ENCODE measurements around the gene MACROD2. TPM values are rescaled to one million over a fixed set of nuclear protein-coding genes. Genes with fewer than 3 reads are reported as not detected.

MACROD2 gene
- total and polyA plus RNA-seq, 9 donors, result 3.7 to 25.5 (median 7.8) TPM

DNA sequence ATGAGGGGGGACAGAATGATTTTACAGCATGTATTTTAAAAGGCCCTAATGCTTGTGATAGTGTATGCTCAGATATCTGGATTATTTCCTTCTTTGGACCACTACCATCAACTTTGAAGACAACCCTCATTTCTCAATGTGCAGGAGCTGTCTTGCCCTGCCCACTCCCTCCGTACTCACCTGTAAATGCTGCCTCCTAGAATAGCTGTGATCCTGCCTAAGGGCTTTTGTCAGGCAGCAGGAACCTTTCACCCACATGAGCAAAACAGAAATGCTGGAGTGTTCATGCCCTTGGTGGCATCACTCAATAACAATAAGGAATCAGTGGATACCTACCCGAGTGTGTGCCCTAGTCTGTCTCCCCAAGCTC is 1065.7 kb downstream of the MACROD2 start:
- Histone ChIP-seq H3K4me1 (ENCODE audit: insufficient read depth) (no peaks in the 10 kb centered on the region), H3K9me3 (no peaks in the 10 kb centered on the region), H3K36me3 (no peaks in the 10 kb centered on the region), H3K27ac (no peak overlapping the region), H3K4me3 (no peak overlapping the region), H3K27me3 (no peaks in the 10 kb centered on the region)
- TF ChIP-seq CTCF (IDR thresholded peaks at IDR 0.05), result no peak
- TF ChIP-seq EP300 (IDR thresholded peaks at IDR 0.05), result no peak
- no peak for TF ChIP-seq POLR2A (IDR thresholded peaks at IDR 0.05)
- DNase-seq, result no peak
- intact Hi-C loops (cut with DNase I), result no loop called here
- 87 to 90% (median 89%) methylated on average over 2 of the region's 2 CpGs for WGBS, 3 donors

GRCh38 chr20:15061955-15062354 is 1066.6 kb downstream of the MACROD2 start:
- Histone ChIP-seq H3K4me1 (ENCODE audit: insufficient read depth) (no peaks in the 10 kb centered on the region), H3K36me3 (no peaks in the 10 kb centered on the region), H3K4me3 (no peak overlapping the region), H3K27ac (no peak overlapping the region), H3K27me3 (no peaks in the 10 kb centered on the region), H3K9me3 (no peaks in the 10 kb centered on the region)
- intact Hi-C loops (cut with DNase I), result no loop called here
- 14 to 29% (median 25%) methylated on average over 1 of the region's 1 CpG for WGBS, 3 donors
- peak in 1 of 5 donors; percentile 39 for DNase-seq
- TF ChIP-seq POLR2A (IDR thresholded peaks at IDR 0.05) (no peak), CTCF (IDR thresholded peaks at IDR 0.05) (no peak), EP300 (IDR thresholded peaks at IDR 0.05) (no peak)

GRCh38 chr20:15063081-15063480 is 1067.8 kb downstream of the MACROD2 start:
- no peaks in the 10 kb centered on the region for H3K4me1 ChIP-seq (ENCODE audit: insufficient read depth)
- H3K27ac ChIP-seq, result no peak overlapping the region
- no peak overlapping the region for H3K4me3 ChIP-seq
- no peaks in the 10 kb centered on the region for H3K27me3 ChIP-seq
- TF ChIP-seq EP300 (IDR thresholded peaks at IDR 0.05) (no peak), POLR2A (IDR thresholded peaks at IDR 0.05) (no peak), CTCF (IDR thresholded peaks at IDR 0.05) (no peak)
- 68 to 74% (median 70%) methylated on average over 3 of the region's 3 CpGs for WGBS, 3 donors
- no peaks in the 10 kb centered on the region for H3K9me3 ChIP-seq
- H3K36me3 ChIP-seq, result no peaks in the 10 kb centered on the region
- no peak for DNase-seq
- intact Hi-C loops (cut with DNase I), result no loop called here

- 82 to 90% (median 89%) methylated on average over 5 of the region's 5 CpGs for WGBS, 3 donors
- Histone ChIP-seq H3K36me3 (no peaks in the 10 kb centered on the region), H3K9me3 (no peaks in the 10 kb centered on the region), H3K27ac (no peak overlapping the region), H3K4me3 (no peak overlapping the region), H3K4me1 (ENCODE audit: insufficient read depth) (no peaks in the 10 kb centered on the region), H3K27me3 (no peaks in the 10 kb centered on the region)
- no peak for DNase-seq
- intact Hi-C loops (cut with DNase I), result no loop called here
- TF ChIP-seq EP300 (IDR thresholded peaks at IDR 0.05) (no peak), POLR2A (IDR thresholded peaks at IDR 0.05) (no peak), CTCF (IDR thresholded peaks at IDR 0.05) (no peak)
Measured at GRCh38 chr20:15064741-15065140, 1069.4 kb downstream of the MACROD2 start.

- intact Hi-C loops (cut with DNase I), result no loop called here
- no peak overlapping the region for H3K4me3 ChIP-seq
- TF ChIP-seq CTCF (IDR thresholded peaks at IDR 0.05), result no peak
- TF ChIP-seq POLR2A (IDR thresholded peaks at IDR 0.05), result no peak
- no peak for TF ChIP-seq EP300 (IDR thresholded peaks at IDR 0.05)
- H3K4me1 ChIP-seq (ENCODE audit: insufficient read depth), result no peaks in the 10 kb centered on the region
- no peaks in the 10 kb centered on the region for H3K9me3 ChIP-seq
- H3K27ac ChIP-seq, result no peak overlapping the region
- DNase-seq, result no peak
- no peaks in the 10 kb centered on the region for H3K27me3 ChIP-seq
- 50 to 55% (median 54%) methylated on average over 3 of the region's 3 CpGs for WGBS, 3 donors
- H3K36me3 ChIP-seq, result no peaks in the 10 kb centered on the region
Measured at GRCh38 chr20:15065794-15066193, 1070.5 kb downstream of the MACROD2 start.

Measured in ovary (tissue), 9 donors.